Liver (tissue), 9 donors: ENCODE data around the gene DBH. TPM values are rescaled to one million over a fixed set of nuclear protein-coding genes. Genes with fewer than 3 reads are reported as not detected.

ENCODE experiments used
- DNase-seq: peaks from one replicate; pipeline ENCODE4 v3.0.0-alpha.2; 2017; ENCODE audit warnings: low spot score
- H3K27ac ChIP-seq, 2 donors: one replicate each; pipeline ENCODE4 v1.7.0; 2013; ENCODE audit warnings: inconsistent platforms in 2 of 2, low read length in 2 of 2, control low read depth in 1 of 2, low read depth in 1 of 2, mild to moderate bottlenecking in 1 of 2
- H3K27me3 ChIP-seq, 4 donors: one replicate each; pipeline versions ENCODE4 v1.6.1 to v1.7.0; 2013; ENCODE audit warnings: low read length in 3 of 4, inconsistent platforms in 1 of 4, mild to moderate bottlenecking in 1 of 4, moderate library complexity in 1 of 4; ENCODE audit not compliant: control insufficient read depth in 4 of 4, insufficient read depth in 4 of 4
- H3K36me3 ChIP-seq, 4 donors: one replicate each; pipeline versions ENCODE4 v1.6.1 to v1.7.0; 2013; ENCODE audit warnings: low read length in 3 of 4, mild to moderate bottlenecking in 3 of 4, low read depth in 1 of 4, moderate library complexity in 1 of 4; ENCODE audit not compliant: control insufficient read depth in 4 of 4, insufficient read depth in 3 of 4
- H3K4me1 ChIP-seq, 4 donors: one replicate each; pipeline versions ENCODE4 v1.6.1 to v1.7.0; 2013; ENCODE audit warnings: low read length in 3 of 4, mild to moderate bottlenecking in 3 of 4, moderate library complexity in 1 of 4; ENCODE audit not compliant: control insufficient read depth in 4 of 4, insufficient read depth in 4 of 4
- H3K4me3 ChIP-seq, 3 donors: one replicate each; pipeline versions ENCODE4 v1.6.1 to v1.7.0; 2013; ENCODE audit warnings: low read length in 3 of 3, control low read depth in 1 of 3, low read depth in 1 of 3, mild to moderate bottlenecking in 1 of 3
- H3K9ac ChIP-seq, 2 donors: one replicate each; pipeline ENCODE4 v1.7.0; 2013; ENCODE audit warnings: low read length in 2 of 2, mild to moderate bottlenecking in 2 of 2, moderate library complexity in 2 of 2, control low read depth in 1 of 2, low read depth in 1 of 2
- H3K9me3 ChIP-seq, 4 donors: one replicate each; pipeline versions ENCODE4 v1.6.1 to v1.7.0; 2013; ENCODE audit warnings: low read length in 3 of 4; ENCODE audit not compliant: control insufficient read depth in 4 of 4
- FOXA1 ChIP-seq: IDR thresholded peaks from 2 replicates; pipeline ENCODE4 v1.6.1; 2016; ENCODE audit warnings: antibody characterized with exemption
- FOXA2 ChIP-seq: IDR thresholded peaks from 2 replicates; pipeline ENCODE4 v1.6.1; 2016; ENCODE audit warnings: antibody characterized with exemption
- GABPA ChIP-seq, 2 donors: IDR thresholded peaks in 1 of 2; conservative IDR thresholded peaks in 1 of 2; 2 replicates each; pipeline ENCODE4 v1.6.1; 2016; ENCODE audit warnings: antibody characterized with exemption in 2 of 2, mild to moderate bottlenecking in 1 of 2, moderate library complexity in 1 of 2
- HNF4G ChIP-seq: IDR thresholded peaks from 2 replicates; pipeline ENCODE4 v1.6.1; 2016; ENCODE audit warnings: antibody characterized with exemption
- JUND ChIP-seq, 2 donors: IDR thresholded peaks; 2 replicates each; pipeline ENCODE4 v1.6.1; 2016; ENCODE audit warnings: antibody characterized with exemption in 2 of 2
- REST ChIP-seq: IDR thresholded peaks from 2 replicates; pipeline ENCODE4 v1.6.1; 2016; ENCODE audit warnings: antibody characterized with exemption, mild to moderate bottlenecking
- SP1 ChIP-seq: IDR thresholded peaks from 2 replicates; pipeline ENCODE4 v1.6.1; 2018; ENCODE audit warnings: antibody characterized with exemption, mild to moderate bottlenecking
- TAF1 ChIP-seq: conservative IDR thresholded peaks from 2 replicates; pipeline ENCODE4 v1.6.1; 2016; ENCODE audit warnings: antibody characterized with exemption, mild to moderate bottlenecking
- ZBTB33 ChIP-seq: IDR thresholded peaks from 2 replicates; pipeline ENCODE4 v1.6.1; 2016; ENCODE audit warnings: antibody characterized with exemption
- WGBS: extraction: QIAGEN DNeasy Blood & Tissue Kit; methylation state at CpG from one replicate; pipeline ENCODE4 v1.1.7; 2013; 5-methylcytosine and 5-hydroxymethylcytosine counted together
- polyA plus RNA-seq, 2 donors: library from polyadenylated mRNA; stranded (reverse) in 1 of 2; unstranded in 1 of 2; fragments of 200-250 nt in 1 of 2; fragments of >200 nt in 1 of 2; fragmentation: Nextera tagmentation in 1 of 2; extraction: Ambion mirVana in 1 of 2; gene quantifications; one replicate each; pipeline versions ENCODE4 v1.2.1 to v1.2.3, GENCODE V29; 2013 to 2015
- total RNA-seq, 2 donors: library from RNA; depleted of rRNA; stranded (reverse); fragments of >200 nt; gene quantifications; one replicate each; pipeline ENCODE4 v1.2.3, GENCODE V29; 2014
- donor health status: healthy.
- donor health status: healthy.
- donor health status: healthy.
- donor health status: healthy.
- donor health status: healthy.

DBH gene
- total and polyA plus RNA-seq, 4 donors, result 0.37 to 21.2 (median 2.5) TPM

- H3K9ac ChIP-seq, result no peak overlapping the region
- H3K27me3 ChIP-seq, result no peaks in the 10 kb centered on the region
- no peak overlapping the region for H3K4me3 ChIP-seq
- no peak overlapping the region for H3K27ac ChIP-seq
- no peaks in the 10 kb centered on the region for H3K9me3 ChIP-seq
- no peak for TF ChIP-seq ZBTB33
- TF ChIP-seq REST, result no peak
- TF ChIP-seq FOXA1, result no peak
- TF ChIP-seq SP1, result no peak
- no peak for TF ChIP-seq TAF1
- no peak for TF ChIP-seq FOXA2
- no peak for TF ChIP-seq JUND (IDR thresholded peaks at IDR 0.05)
- no peak for TF ChIP-seq HNF4G
- no peak for DNase-seq
- H3K4me1 ChIP-seq, result no peaks in the 10 kb centered on the region
- 89% methylated on average over 25 of the region's 25 CpGs for WGBS
- H3K36me3 ChIP-seq, result no peaks in the 10 kb centered on the region
Observed at GRCh38 chr9:133641861-133642595, 5.9 kb downstream of the DBH start.

DNA sequence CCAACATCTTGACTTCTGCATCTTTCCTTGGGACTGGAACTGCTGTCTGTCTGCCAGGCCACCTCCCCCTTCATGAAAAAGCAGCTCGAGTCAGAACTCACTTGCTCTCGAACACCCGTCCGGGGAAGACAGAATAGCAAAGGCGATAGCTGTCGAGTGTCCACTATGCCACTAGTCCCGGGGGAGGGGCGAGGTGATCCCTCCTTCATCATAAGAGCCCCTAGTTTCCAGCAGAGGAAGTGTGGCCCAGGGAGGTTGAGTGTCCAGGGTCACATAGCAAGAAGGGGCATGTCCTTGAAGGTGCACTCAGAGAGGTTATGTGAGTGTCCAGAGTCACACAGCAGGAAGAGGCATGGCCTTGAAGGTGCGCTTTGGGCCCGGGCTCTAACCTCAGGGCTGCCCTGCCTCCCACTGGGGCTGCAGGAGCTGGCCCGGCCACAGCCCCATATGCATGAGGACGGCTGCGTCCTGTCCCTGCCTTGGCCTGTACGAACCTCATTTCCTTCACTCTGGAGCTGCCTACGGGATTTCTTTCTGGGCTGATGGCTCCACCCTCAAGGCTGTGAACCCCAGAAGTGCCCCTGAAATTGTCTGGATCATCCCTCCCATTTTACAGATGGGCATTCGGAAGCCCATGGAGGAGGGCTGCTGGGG is 6.7 kb downstream of the DBH start:
- no peak overlapping the region for H3K27ac ChIP-seq
- no peak overlapping the region for H3K9ac ChIP-seq
- 68% methylated on average over 16 of the region's 16 CpGs for WGBS
- DNase-seq, result no peak
- H3K4me3 ChIP-seq, result no peak overlapping the region
- no peaks in the 10 kb centered on the region for H3K9me3 ChIP-seq
- no peaks in the 10 kb centered on the region for H3K4me1 ChIP-seq
- TF ChIP-seq ZBTB33, result no peak
- no peak for TF ChIP-seq GABPA (IDR thresholded peaks at IDR 0.05 in 1 of 2, conservative IDR thresholded peaks at IDR 0.05 in 1 of 2)
- H3K36me3 ChIP-seq, result no peaks in the 10 kb centered on the region
- no peaks in the 10 kb centered on the region for H3K27me3 ChIP-seq
